Epithelial cell of esophagus (primary cell): ENCODE data around the gene LRRC8E.

Experiments used
- DNase-seq: peaks from one replicate; pipeline ENCODE4 v3.0.0; 2010; ENCODE audit warnings: low read depth
- H3K4me3 ChIP-seq: 2 replicates; pipeline ENCODE4 v1.5.1; 2011; ENCODE audit warnings: mild to moderate bottlenecking, low read length, control low read depth
- CTCF ChIP-seq: IDR thresholded peaks from 2 replicates; pipeline ENCODE4 v1.5.1; 2011; ENCODE audit warnings: low read depth, mild to moderate bottlenecking, low read length, control low read depth, inconsistent platforms; ENCODE audit not compliant: insufficient read depth; ENCODE audit errors: missing control alignments

LRRC8E gene

GRCh38 chr19:7947939-7948338 is 59.6 kb downstream of the LRRC8E start:
- no peak for TF ChIP-seq CTCF
- peak; percentile 72 for DNase-seq
- H3K4me3 ChIP-seq = no peak overlapping the region
